ENCODE results near the gene CDSN. TPM values are rescaled to one million over a fixed set of nuclear protein-coding genes. Genes with fewer than 3 reads are reported as not detected.

Gene CDSN
- total and polyA plus RNA-seq, 2 of the 8 experiments (the other 6 are each of a cell fraction or from before 2014, with no cell fraction given), result not detected

- Histone ChIP-seq H3K27me3 (replicated peaks in 1 of 4; ENCODE audit: control insufficient read depth in 3 of 4, extremely low read depth in 1 of 4, insufficient read depth in 3 of 4, low read length in 3 of 4) (no peaks in the 10 kb centered on the region), H3K4me2 (ENCODE audit: insufficient read depth in 1 of 2, low read depth in 2 of 2, low read length in 2 of 2) (no peak overlapping the region), H4K8ac (ENCODE audit: extremely low read depth, insufficient read depth, low read length) (no peak overlapping the region), H2BK20ac (ENCODE audit: low read length) (no peak overlapping the region), H3K36me3 (ENCODE audit: control insufficient read depth in 2 of 4, insufficient read depth in 4 of 4, low read length in 3 of 4) (no peaks in the 10 kb centered on the region), H4K5ac (ENCODE audit: insufficient read length, low read depth, low read length) (no peak overlapping the region), H2BK120ac (replicated peaks; ENCODE audit: low read depth, low read length) (no peak overlapping the region), H3K23me2 (ENCODE audit: low read depth, low read length) (no peaks in the 10 kb centered on the region), H3K4me3 (ENCODE audit: extremely low read depth in 1 of 4, insufficient read depth in 2 of 4, low read depth in 3 of 4, low read length in 4 of 4) (no peak overlapping the region), H3K27ac (ENCODE audit: low read depth, low read length) (no peak overlapping the region), H3K18ac (ENCODE audit: extremely low read depth, low read length) (no peak overlapping the region), H3K4me1 (replicated peaks in 1 of 4; ENCODE audit: control insufficient read depth in 3 of 4, insufficient read depth in 4 of 4, low read length in 3 of 4) (peaks cover 0 to 3% (median 0%) of the 10 kb centered on the region in 4 experiments; a peak in 3 of 7 replicates), H2BK12ac (ENCODE audit: low read depth, low read length) (no peak overlapping the region), H3K56ac (replicated peaks; ENCODE audit: insufficient read length, low read depth, low read length) (no peak overlapping the region), H2BK15ac (ENCODE audit: low read length) (no peak overlapping the region), H2BK5ac (ENCODE audit: low read depth, low read length) (no peak overlapping the region), H3K9ac (replicated peaks in 1 of 4; ENCODE audit: extremely low read depth in 1 of 4, low read depth in 3 of 4, low read length in 3 of 4) (no peak overlapping the region), H2AK5ac (ENCODE audit: low read depth, low read length) (no peak overlapping the region), H3K79me2 (ENCODE audit: control insufficient read depth in 1 of 2, insufficient read depth in 2 of 2, low read length in 2 of 2) (no peaks in the 10 kb centered on the region), H3K4ac (replicated peaks; ENCODE audit: insufficient read length, low read depth, low read length) (no peak overlapping the region), H3K14ac (ENCODE audit: insufficient read length) (no peak overlapping the region), H2AFZ (ENCODE audit: low read length) (no peak overlapping the region), H3K23ac (ENCODE audit: insufficient read length) (no peak overlapping the region), H4K20me1 (replicated peaks in 1 of 2; ENCODE audit: control insufficient read depth in 1 of 2, insufficient read depth in 2 of 2, low read length in 2 of 2) (no peaks in the 10 kb centered on the region), H3K79me1 (ENCODE audit: low read depth, low read length) (no peaks in the 10 kb centered on the region), H4K91ac (replicated peaks; ENCODE audit: insufficient read length, low read length) (no peak overlapping the region), H3K9me3 (ENCODE audit: insufficient read depth in 2 of 2, low read depth in 1 of 2, low read length in 1 of 2) (no peaks in the 10 kb centered on the region)
- FAIRE-seq (no peak), DNase-seq (ENCODE audit: low read depth in 1 of 2, low spot score in 2 of 2) (no peak)
- ChIA-PET POLR2A (ENCODE audit: partially characterized antibody) (interaction anchor here (1.4 kb wide), 1 partner anchor 18 kb away, joined by 3 read pairs; no protein-coding TSS in a partner anchor), CTCF (ENCODE audit: partially characterized antibody) (interaction anchor here (0.7 to 3.4 kb wide), 13 partner anchors 8 to 178 kb away, joined by 3 to 18 read pairs (median 5); partner anchors contain the start of gene VARS2)
- WGBS, 2 experiments (ENCODE audit: extremely low coverage in 1 of 2, insufficient coverage in 1 of 2, insufficient read length in 1 of 2, insufficient replicate concordance in 2 of 2, low coverage in 1 of 2, low lambda C conversion rate in 2 of 2, missing lambda C conversion rate in 1 of 2), result 93% methylated on average over 11 of the region's 12 CpGs; no CpG with 5 or more reads in 1 of the 2 experiments
- no peak for TF ChIP-seq USF2 (IDR thresholded peaks at IDR 0.05; ENCODE audit: low read length)
- no peak for TF ChIP-seq SRF (IDR thresholded peaks at IDR 0.05; ENCODE audit: low read depth, low read length)
- no peak for TF ChIP-seq SIX5 (IDR thresholded peaks at IDR 0.05; ENCODE audit: low read depth, low read length)
- no peak for TF ChIP-seq HDAC2 (IDR thresholded peaks at IDR 0.05; ENCODE audit: borderline replicate concordance in 1 of 2, low read depth in 2 of 2, low read length in 2 of 2)
- TF ChIP-seq BACH1 (IDR thresholded peaks at IDR 0.05; ENCODE audit: low read length), result no peak
- TF ChIP-seq JUND (IDR thresholded peaks at IDR 0.05; ENCODE audit: low read length), result no peak
- TF ChIP-seq RAD21 (IDR thresholded peaks at IDR 0.05 in 1 of 2, conservative IDR thresholded peaks at IDR 0.05 in 1 of 2; ENCODE audit: low read depth in 2 of 2, low read length in 2 of 2), result no peak
- no peak for TF ChIP-seq EP300 (IDR thresholded peaks at IDR 0.05; ENCODE audit: borderline replicate concordance in 1 of 2, low read depth in 2 of 2, low read length in 2 of 2)
- TF ChIP-seq GTF2F1 (IDR thresholded peaks at IDR 0.05; ENCODE audit: borderline replicate concordance, low read depth, low read length), result no peak
- TF ChIP-seq CBX8 (IDR thresholded peaks at IDR 0.05; ENCODE audit: borderline replicate concordance, low read depth, low read length), result no peak
Measured at GRCh38 chr6:31092769-31093505, 27.3 kb downstream of the CDSN start.

Data from H1 (cell line).